Endothelial cell (in vitro differentiated cells): ENCODE measurements around the gene EIF6. TPM values are rescaled to one million over a fixed set of nuclear protein-coding genes. Genes with fewer than 3 reads are reported as not detected.

Source experiments
- DNase-seq: peaks from one replicate; pipeline ENCODE4 v3.0.0; 2021; ENCODE audit warnings: low spot score
- H3K27ac Mint-ChIP-seq: one replicate; pipeline ENCODE4 v1.8.0; 2021; ENCODE audit warnings: mixed read lengths, inconsistent platforms; ENCODE audit not compliant: unreplicated experiment
- H3K27me3 Mint-ChIP-seq: one replicate; pipeline ENCODE4 v1.8.0; 2021; ENCODE audit warnings: mild to moderate bottlenecking, moderate library complexity, mixed read lengths, inconsistent platforms; ENCODE audit not compliant: unreplicated experiment
- H3K36me3 Mint-ChIP-seq: one replicate; pipeline ENCODE4 v1.8.0; 2021; ENCODE audit warnings: mild to moderate bottlenecking, low read depth, mixed read lengths, inconsistent platforms; ENCODE audit not compliant: unreplicated experiment
- H3K4me1 Mint-ChIP-seq: one replicate; pipeline ENCODE4 v1.8.0; 2021; ENCODE audit warnings: mild to moderate bottlenecking, mixed read lengths, inconsistent platforms; ENCODE audit not compliant: unreplicated experiment
- H3K4me3 Mint-ChIP-seq: one replicate; pipeline ENCODE4 v1.8.0; 2021; ENCODE audit warnings: mild to moderate bottlenecking, mixed read lengths, inconsistent platforms; ENCODE audit not compliant: unreplicated experiment
- H3K9me3 Mint-ChIP-seq: one replicate; pipeline ENCODE4 v1.8.0; 2021; ENCODE audit warnings: mixed read lengths, inconsistent platforms; ENCODE audit not compliant: unreplicated experiment
- CTCF ChIP-seq: fragments of 200-600 bp; sonication (generic); IDR thresholded peaks from one replicate; pipeline ENCODE4 v1.5.0; 2021; ENCODE audit warnings: antibody characterized with exemption; ENCODE audit not compliant: unreplicated experiment
- total RNA-seq: library from RNA; stranded (reverse); fragmentation: NEBNext Ultra II Directional; extraction: Animal tissue kit (Norgen Biotek cat#: 25700); gene quantifications from one replicate; pipeline ENCODE4 v1.2.1, GENCODE V29; 2021; ENCODE audit not compliant: unreplicated experiment

The EIF6 gene
- total RNA-seq, 1 donor from 2014 or later = 120 TPM

- Mint-ChIP-seq H3K4me1 (peaks cover 16% of the 10 kb centered on the region), H3K27me3 (peaks cover 13% of the 10 kb centered on the region), H3K9me3 (no peaks in the 10 kb centered on the region), H3K36me3 (peaks cover 3% of the 10 kb centered on the region), H3K27ac (peak overlapping the region; percentile 68), H3K4me3 (no peak overlapping the region)
- DNase-seq = no peak
- TF ChIP-seq CTCF = no peak
These were observed 23.4 kb upstream of the EIF6 start for GRCh38 chr20:35307666-35308653.

GRCh38 chr20:35306931-35307517, 22.5 kb upstream of the EIF6 start:
- Mint-ChIP-seq H3K36me3 (peaks cover 3% of the 10 kb centered on the region), H3K4me3 (no peak overlapping the region), H3K27me3 (peaks cover 13% of the 10 kb centered on the region), H3K27ac (no peak overlapping the region), H3K9me3 (no peaks in the 10 kb centered on the region), H3K4me1 (peaks cover 8% of the 10 kb centered on the region)
- no peak for TF ChIP-seq CTCF
- peak; percentile 74 for DNase-seq

- no peak for DNase-seq
- H3K36me3 Mint-ChIP-seq = peaks cover 3% of the 10 kb centered on the region
- peaks cover 7% of the 10 kb centered on the region for H3K4me1 Mint-ChIP-seq
- H3K4me3 Mint-ChIP-seq = peak overlapping the region; percentile 47
- no peak for TF ChIP-seq CTCF
- peaks cover 14% of the 10 kb centered on the region for H3K27me3 Mint-ChIP-seq
- H3K9me3 Mint-ChIP-seq = no peaks in the 10 kb centered on the region
- no peak overlapping the region for H3K27ac Mint-ChIP-seq
These were observed 21.3 kb upstream of the EIF6 start for GRCh38 chr20:35305682-35306556.

GRCh38 chr20:35304956-35305355, 20.4 kb upstream of the EIF6 start:
- H3K27ac Mint-ChIP-seq = no peak overlapping the region
- H3K27me3 Mint-ChIP-seq = peaks cover 15% of the 10 kb centered on the region
- H3K36me3 Mint-ChIP-seq = peaks cover 3% of the 10 kb centered on the region
- no peak for DNase-seq
- H3K4me1 Mint-ChIP-seq = peaks cover 9% of the 10 kb centered on the region
- H3K4me3 Mint-ChIP-seq = no peak overlapping the region
- TF ChIP-seq CTCF = no peak
- no peaks in the 10 kb centered on the region for H3K9me3 Mint-ChIP-seq
